Kidney tubule cell (primary cell): ENCODE results near the gene CPT1C.
A peak's percentile ranks its signal among the peaks of the same experiment; 100 is the strongest.
"Not testable (repeated sequence)": the region's sequence is repeated elsewhere in the genome, so short reads cannot be mapped to it uniquely, and the experiment has no call there.

Experiments used
- DNase-seq: peaks from one replicate; pipeline ENCODE4 v3.0.0-alpha.2; 2018; ENCODE audit warnings: low spot score

Gene CPT1C

GRCh38 chr19:49704888-49705642 lies 14.1 kb downstream of the CPT1C start:
- no peak for DNase-seq

- DNase-seq = no peak
These were observed 15.0 kb downstream of the CPT1C start for GRCh38 chr19:49705919-49706318.

GRCh38 chr19:49710372-49710951 lies 19.5 kb downstream of the CPT1C start:
- peak; percentile 67 for DNase-seq

- no peak for DNase-seq
These were observed 21.5 kb downstream of the CPT1C start for GRCh38 chr19:49712397-49712859.

GRCh38 chr19:49713236-49713845 lies 22.4 kb downstream of the CPT1C start:
- DNase-seq = no peak

- DNase-seq = no peak
These were observed 25.2 kb downstream of the CPT1C start for GRCh38 chr19:49716154-49716553.

GRCh38 chr19:49718511-49718910 lies 27.6 kb downstream of the CPT1C start:
- DNase-seq = no peak

GRCh38 chr19:49718991-49719390 lies 28.1 kb downstream of the CPT1C start:
- no peak for DNase-seq

GRCh38 chr19:49719420-49719819 lies 28.5 kb downstream of the CPT1C start:
- not testable (repeated sequence) for DNase-seq

GRCh38 chr19:49727217-49728030 lies 36.5 kb downstream of the CPT1C start:
- DNase-seq = no peak

- no peak for DNase-seq
These were observed 39.2 kb downstream of the CPT1C start for GRCh38 chr19:49730166-49730565.

GRCh38 chr19:49738268-49738667 lies 47.4 kb downstream of the CPT1C start:
- no peak for DNase-seq

GRCh38 chr19:49739098-49739497 lies 48.2 kb downstream of the CPT1C start:
- DNase-seq = no peak

GRCh38 chr19:49739933-49740332 lies 49.0 kb downstream of the CPT1C start:
- no peak for DNase-seq

GRCh38 chr19:49741210-49741844 lies 50.4 kb downstream of the CPT1C start:
- DNase-seq = no peak

GRCh38 chr19:49744946-49745381 lies 54.0 kb downstream of the CPT1C start:
- DNase-seq = no peak

- peak; percentile 14 for DNase-seq
These were observed 55.5 kb downstream of the CPT1C start for GRCh38 chr19:49746206-49746958.

GRCh38 chr19:49749055-49749716 lies 58.3 kb downstream of the CPT1C start:
- DNase-seq = no peak

GRCh38 chr19:49749771-49750170 lies 58.9 kb downstream of the CPT1C start:
- no peak for DNase-seq

GRCh38 chr19:49752701-49753100 lies 61.8 kb downstream of the CPT1C start:
- no peak for DNase-seq

GRCh38 chr19:49755956-49756355 lies 65.0 kb downstream of the CPT1C start:
- no peak for DNase-seq
